Mucosa of stomach (tissue), 1 donor: Measurements from ENCODE around the gene KLHL36.

Source experiments
- H3K27me3 ChIP-seq: one replicate; pipeline ENCODE4 v1.7.0; 2013; ENCODE audit warnings: mild to moderate bottlenecking, low read length; ENCODE audit not compliant: control insufficient read depth, insufficient read depth
- H3K36me3 ChIP-seq: one replicate; pipeline ENCODE4 v1.7.0; 2013; ENCODE audit warnings: low read length; ENCODE audit not compliant: control insufficient read depth, insufficient read depth
- H3K4me1 ChIP-seq: one replicate; pipeline ENCODE4 v1.7.0; 2013; ENCODE audit warnings: mild to moderate bottlenecking, low read length; ENCODE audit not compliant: control insufficient read depth, insufficient read depth
- H3K4me3 ChIP-seq: one replicate; pipeline ENCODE4 v1.7.0; 2013; ENCODE audit warnings: low read length
- H3K9ac ChIP-seq: one replicate; pipeline ENCODE4 v1.7.0; 2013; ENCODE audit warnings: mild to moderate bottlenecking, low read length, moderate library complexity
- H3K9me3 ChIP-seq: one replicate; pipeline ENCODE4 v1.7.0; 2013; ENCODE audit warnings: mild to moderate bottlenecking, low read length, moderate library complexity; ENCODE audit not compliant: control insufficient read depth
- donor health status: Pancreatic carcinoma.

KLHL36 gene

GRCh38 chr16:84694980-84695379 lies 46.7 kb downstream of the KLHL36 start:
- H3K4me3 ChIP-seq = no peak overlapping the region
- no peaks in the 10 kb centered on the region for H3K27me3 ChIP-seq
- no peak overlapping the region for H3K9ac ChIP-seq
- no peaks in the 10 kb centered on the region for H3K9me3 ChIP-seq
- peaks cover 11% of the 10 kb centered on the region for H3K4me1 ChIP-seq
- H3K36me3 ChIP-seq = no peaks in the 10 kb centered on the region

DNA sequence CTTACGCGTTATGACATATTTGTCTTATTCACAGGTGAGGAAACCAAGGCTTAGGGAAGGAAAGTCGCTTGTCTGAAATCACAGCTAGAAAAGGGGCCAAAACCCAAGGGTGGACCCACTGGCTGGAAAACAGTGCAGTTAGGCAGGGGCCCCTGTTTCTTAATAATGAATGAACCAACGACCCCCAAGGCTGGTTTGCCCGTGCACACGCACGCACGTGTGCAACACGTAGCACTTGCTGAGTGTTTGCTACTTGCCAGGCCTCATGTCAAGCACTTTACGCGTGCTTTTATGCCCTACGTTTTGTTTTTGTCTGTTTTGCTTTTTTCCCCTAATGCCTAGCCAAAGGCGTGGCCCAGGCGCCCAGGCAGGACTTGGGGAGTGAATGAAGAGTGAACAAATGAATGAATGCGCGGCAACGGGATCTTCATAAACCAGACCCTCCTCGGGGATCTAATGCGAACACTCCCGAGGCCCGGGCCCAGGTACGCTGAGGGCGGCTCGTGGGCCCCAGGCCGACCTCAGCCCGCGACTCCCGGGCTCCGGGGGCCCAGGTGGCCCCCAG lies 50.9 kb downstream of the KLHL36 start:
- no peaks in the 10 kb centered on the region for H3K36me3 ChIP-seq
- no peaks in the 10 kb centered on the region for H3K27me3 ChIP-seq
- peaks cover 13% of the 10 kb centered on the region for H3K4me1 ChIP-seq
- peak overlapping the region; percentile 76 for H3K9ac ChIP-seq
- H3K9me3 ChIP-seq = no peaks in the 10 kb centered on the region
- peak overlapping the region; percentile 38 for H3K4me3 ChIP-seq

DNA sequence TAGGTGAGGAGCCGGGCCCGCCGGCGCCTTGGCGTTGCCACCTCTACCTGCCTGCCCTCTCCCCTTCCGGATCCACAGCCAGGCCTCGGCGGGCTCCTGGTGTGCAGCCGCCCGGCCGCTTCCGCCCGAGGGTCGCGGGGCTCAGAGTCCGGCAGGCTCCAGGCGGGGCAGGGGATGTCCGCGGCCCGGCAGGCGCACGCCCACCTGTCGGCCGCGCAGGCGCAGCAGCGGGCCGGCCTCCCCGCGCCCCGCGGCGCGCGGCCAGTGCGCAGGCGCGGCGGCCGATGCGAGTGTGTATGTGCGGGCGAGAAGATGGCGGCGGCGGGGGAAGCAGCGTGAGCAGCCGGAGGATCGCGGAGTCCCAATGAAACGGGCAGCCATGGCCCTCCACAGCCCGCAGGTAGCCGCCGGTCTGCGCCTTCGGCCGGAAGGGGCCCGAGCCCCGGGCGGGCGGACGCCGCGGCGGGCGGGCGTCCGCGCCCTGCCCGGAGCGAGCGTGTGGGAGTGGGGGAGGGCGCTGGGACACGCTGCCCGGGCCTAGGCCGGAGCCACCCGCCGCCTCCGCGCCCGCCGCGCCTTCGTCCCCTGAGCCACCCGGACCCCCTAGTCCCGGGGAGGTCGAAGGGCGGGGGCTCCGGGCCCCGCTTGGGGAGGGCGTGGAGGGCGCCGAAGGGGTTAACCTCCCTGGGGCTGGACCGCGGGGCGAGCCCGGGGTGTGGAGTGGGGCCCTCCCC lies 51.6 kb downstream of the KLHL36 start, which contains the start of gene USP10:
Gene USP10, plus strand, starts transcription at position 289 of the 734 bp plus-strand sequence. Its CDS starts 91 bp downstream, at position 380.
- Histone ChIP-seq H3K9me3 (no peaks in the 10 kb centered on the region), H3K27me3 (no peaks in the 10 kb centered on the region), H3K36me3 (no peaks in the 10 kb centered on the region), H3K4me3 (peak within 1 kb of the TSS; percentile 85), H3K9ac (peak within 1 kb of the TSS; percentile 76), H3K4me1 (peaks cover 19% of the 10 kb centered on the region)

DNA sequence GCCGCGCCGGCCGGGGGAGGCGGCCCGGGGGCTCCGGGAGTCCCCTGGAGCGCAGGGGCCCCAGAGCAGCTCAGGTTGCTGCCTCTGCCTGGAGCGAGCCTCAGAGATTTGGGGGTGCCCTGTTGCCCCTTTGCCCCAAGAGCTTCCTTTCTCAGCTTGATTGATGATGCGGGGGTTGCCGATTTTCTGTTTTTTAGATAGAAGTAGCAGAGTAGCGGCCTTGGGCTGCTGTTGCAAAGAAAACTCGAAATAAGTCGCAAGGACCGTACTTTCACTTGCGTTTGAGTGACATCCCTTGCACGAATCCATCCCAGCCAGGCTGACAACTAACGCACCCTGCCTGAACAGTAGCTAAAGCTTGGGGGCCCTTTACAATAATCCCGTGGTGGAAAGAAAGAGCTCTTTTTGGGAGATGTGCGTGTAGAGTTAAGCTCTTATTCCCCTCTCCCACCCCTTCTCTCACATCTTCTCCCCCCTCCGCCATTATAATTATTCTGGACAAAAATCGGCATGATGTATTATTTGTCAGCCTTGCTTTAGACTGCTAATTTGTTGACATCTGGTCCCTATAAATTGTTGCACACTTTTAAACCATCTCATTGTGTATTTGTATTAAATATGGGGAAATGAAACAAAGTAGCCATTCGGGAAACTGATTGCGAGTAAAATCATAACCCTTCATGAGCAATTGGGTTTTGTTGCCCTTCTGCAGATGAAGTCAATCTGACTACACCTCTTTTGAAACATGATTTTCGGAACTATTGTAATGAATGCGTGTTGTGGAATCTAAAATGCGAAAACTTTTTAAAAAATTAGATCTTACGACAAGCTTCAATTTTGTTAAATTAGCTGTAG lies 52.4 kb downstream of the KLHL36 start:
- no peaks in the 10 kb centered on the region for H3K27me3 ChIP-seq
- H3K9ac ChIP-seq = peak overlapping the region; percentile 76

DNA sequence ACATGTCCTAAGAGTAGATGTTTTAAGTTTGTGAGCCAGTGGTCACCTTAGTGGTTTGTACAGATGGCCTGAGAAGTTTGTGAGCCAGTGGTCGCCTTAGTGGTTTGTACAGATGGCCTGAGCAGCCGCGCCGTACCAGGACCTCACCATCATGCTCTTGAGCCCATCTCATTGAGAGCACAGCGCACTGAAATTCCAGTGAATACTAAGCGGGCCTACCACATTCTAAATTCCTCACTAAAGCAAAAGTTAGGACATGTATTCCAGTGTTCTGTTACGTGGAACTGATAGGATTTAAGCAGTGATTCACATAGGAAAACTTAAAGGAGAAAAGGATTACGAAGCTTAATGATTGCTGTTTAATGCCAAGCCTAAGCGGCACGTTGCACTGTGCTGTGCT lies 55.4 kb downstream of the KLHL36 start:
- no peaks in the 10 kb centered on the region for H3K27me3 ChIP-seq
- H3K4me3 ChIP-seq = no peak overlapping the region
- no peaks in the 10 kb centered on the region for H3K36me3 ChIP-seq
- H3K4me1 ChIP-seq = peaks cover 20% of the 10 kb centered on the region
- H3K9me3 ChIP-seq = no peaks in the 10 kb centered on the region
- H3K9ac ChIP-seq = no peak overlapping the region

More for the DNA sequence above, 52.4 kb downstream of the KLHL36 start:
- no peaks in the 10 kb centered on the region for H3K36me3 ChIP-seq
- peaks cover 20% of the 10 kb centered on the region for H3K4me1 ChIP-seq
- H3K9me3 ChIP-seq = no peaks in the 10 kb centered on the region
- peak overlapping the region; percentile 85 for H3K4me3 ChIP-seq

DNA sequence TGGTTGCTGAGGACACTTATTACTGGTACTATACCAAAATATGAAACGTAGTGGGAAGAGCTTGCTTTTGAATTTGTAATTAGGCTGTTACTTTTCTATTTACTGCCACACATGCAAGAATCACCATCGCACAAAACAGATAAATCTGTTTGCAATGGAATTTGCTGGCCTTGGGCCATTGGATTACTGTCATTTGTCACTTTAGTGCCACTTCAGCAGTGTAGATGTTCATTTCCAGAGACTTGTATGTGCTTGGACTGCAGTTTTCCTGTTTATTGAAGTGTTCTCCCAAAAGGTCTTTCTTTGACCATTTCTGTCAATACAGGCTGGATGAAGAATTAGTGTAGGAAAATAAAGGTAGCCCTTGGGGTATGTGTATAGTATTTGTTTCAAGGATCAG lies 55.9 kb downstream of the KLHL36 start:
- H3K36me3 ChIP-seq = no peaks in the 10 kb centered on the region
- H3K9ac ChIP-seq = no peak overlapping the region
- H3K4me1 ChIP-seq = peaks cover 18% of the 10 kb centered on the region
- H3K9me3 ChIP-seq = no peaks in the 10 kb centered on the region
- no peak overlapping the region for H3K4me3 ChIP-seq
- H3K27me3 ChIP-seq = no peaks in the 10 kb centered on the region

DNA sequence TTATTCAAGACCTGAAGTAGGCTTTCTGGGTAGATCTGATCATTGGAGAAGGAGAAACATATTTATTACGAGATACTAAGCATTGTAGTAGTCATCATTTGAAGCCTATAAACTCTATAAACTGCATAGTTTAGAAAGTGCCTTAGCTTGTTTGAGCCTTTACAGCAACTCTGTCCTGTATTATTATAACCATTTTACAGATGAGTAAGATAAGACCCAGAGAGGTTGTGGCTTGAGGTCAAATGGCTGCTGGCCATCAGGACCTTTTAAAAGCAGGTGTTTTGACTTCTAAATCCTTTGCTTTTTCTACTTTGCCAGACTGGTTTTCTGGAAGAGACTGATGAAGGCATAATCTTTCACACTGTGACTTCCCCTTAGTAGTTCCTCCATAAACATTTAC lies 58.5 kb downstream of the KLHL36 start:
- Histone ChIP-seq H3K4me3 (no peak overlapping the region), H3K9me3 (no peaks in the 10 kb centered on the region), H3K4me1 (peaks cover 17% of the 10 kb centered on the region), H3K36me3 (no peaks in the 10 kb centered on the region), H3K9ac (no peak overlapping the region), H3K27me3 (no peaks in the 10 kb centered on the region)

DNA sequence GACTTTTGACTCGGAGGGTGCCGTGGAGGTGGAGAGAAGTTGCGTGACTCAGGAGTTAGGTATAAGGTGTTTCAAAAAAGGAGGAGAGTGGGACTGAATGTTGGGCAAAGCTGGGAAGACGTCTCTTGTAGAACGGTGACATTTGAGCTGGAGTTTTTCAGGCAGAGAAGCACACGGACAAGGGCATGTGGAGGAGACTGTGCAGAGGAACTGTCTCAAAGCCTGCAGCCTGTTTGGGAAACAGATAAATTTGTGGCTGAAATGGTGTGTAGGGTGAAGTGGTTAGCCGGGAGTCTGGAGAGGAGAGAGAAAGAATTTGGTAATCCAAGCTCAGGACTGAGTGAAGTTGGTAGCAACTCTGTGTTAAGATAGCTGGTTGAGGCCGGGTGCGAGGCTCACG lies 61.3 kb downstream of the KLHL36 start:
- H3K4me3 ChIP-seq = no peak overlapping the region
- H3K27me3 ChIP-seq = no peaks in the 10 kb centered on the region
- peaks cover 14% of the 10 kb centered on the region for H3K4me1 ChIP-seq
- H3K9me3 ChIP-seq = no peaks in the 10 kb centered on the region
- H3K9ac ChIP-seq = no peak overlapping the region
- H3K36me3 ChIP-seq = no peaks in the 10 kb centered on the region

- Histone ChIP-seq H3K4me3 (no peak overlapping the region), H3K9me3 (no peaks in the 10 kb centered on the region), H3K4me1 (peaks cover 10% of the 10 kb centered on the region), H3K27me3 (no peaks in the 10 kb centered on the region), H3K9ac (no peak overlapping the region), H3K36me3 (no peaks in the 10 kb centered on the region)
Measured at GRCh38 chr16:84710686-84711085, 62.4 kb downstream of the KLHL36 start.
